ENCODE results near the gene RTL5.

Gene RTL5

GRCh38 chrX:72088761-72089160 is 43.0 kb downstream of the RTL5 start:
- no peak for TF ChIP-seq CTCF (conservative IDR thresholded peaks at IDR 0.05; ENCODE audit: low read length)
- TF ChIP-seq EZH2phosphoT487 (IDR thresholded peaks at IDR 0.05; ENCODE audit: borderline replicate concordance) = no peak
- Histone ChIP-seq H3K36me3 (ENCODE audit: insufficient read depth, low read length) (no peaks in the 10 kb centered on the region), H3K27me3 (ENCODE audit: insufficient read depth, low read length, poor library complexity, severe bottlenecking) (no peaks in the 10 kb centered on the region)

GRCh38 chrX:72086995-72087394 is 44.7 kb downstream of the RTL5 start:
- Histone ChIP-seq H3K79me2 (ENCODE audit: insufficient read depth, low read length) (peaks cover 39% of the 10 kb centered on the region), H2AFZ (ENCODE audit: low read length) (no peak overlapping the region), H3K27me3 (ENCODE audit: insufficient read depth, low read length, poor library complexity, severe bottlenecking) (no peaks in the 10 kb centered on the region), H3K9me3 (ENCODE audit: insufficient read depth, low read depth, low read length) (no peaks in the 10 kb centered on the region), H4K20me1 (ENCODE audit: insufficient read depth, low read length, poor library complexity, severe bottlenecking) (peaks cover 2% of the 10 kb centered on the region), H3K4me3 (ENCODE audit: low read length, poor library complexity, severe bottlenecking) (no peak overlapping the region), H3K9ac (ENCODE audit: low read depth, low read length, poor library complexity, severe bottlenecking) (no peak overlapping the region), H3F3A (ENCODE audit: low read depth) (no peaks in the 10 kb centered on the region), H3K4me1 (ENCODE audit: insufficient read depth, low read length, poor library complexity, severe bottlenecking) (peaks cover 31% of the 10 kb centered on the region), H3K36me3 (ENCODE audit: insufficient read depth, low read length) (no peaks in the 10 kb centered on the region), H3K4me2 (ENCODE audit: low read depth, low read length, poor library complexity, severe bottlenecking) (no peak overlapping the region), H3K9me2 (replicated peaks; ENCODE audit: low read depth, low read length) (no peaks in the 10 kb centered on the region)
- TF ChIP-seq CTCF (conservative IDR thresholded peaks at IDR 0.05; ENCODE audit: low read length) (no peak), EZH2phosphoT487 (IDR thresholded peaks at IDR 0.05; ENCODE audit: borderline replicate concordance) (no peak)

More at GRCh38 chrX:72088761-72089160, 43.0 kb downstream of the RTL5 start:
- Histone ChIP-seq H3K4me2 (ENCODE audit: low read depth, low read length, poor library complexity, severe bottlenecking) (peak overlapping the region; percentile 12), H2AFZ (ENCODE audit: low read length) (no peak overlapping the region), H3K9me3 (ENCODE audit: insufficient read depth, low read depth, low read length) (no peaks in the 10 kb centered on the region), H4K20me1 (ENCODE audit: insufficient read depth, low read length, poor library complexity, severe bottlenecking) (peaks cover 2% of the 10 kb centered on the region), H3K79me2 (ENCODE audit: insufficient read depth, low read length) (peaks cover 22% of the 10 kb centered on the region; the same call in 1 of the 2 replicates), H3K9me2 (replicated peaks; ENCODE audit: low read depth, low read length) (no peaks in the 10 kb centered on the region), H3K4me1 (ENCODE audit: insufficient read depth, low read length, poor library complexity, severe bottlenecking) (peaks cover 17% of the 10 kb centered on the region), H3F3A (ENCODE audit: low read depth) (no peaks in the 10 kb centered on the region), H3K9ac (ENCODE audit: low read depth, low read length, poor library complexity, severe bottlenecking) (no peak overlapping the region), H3K4me3 (ENCODE audit: low read length, poor library complexity, severe bottlenecking) (no peak overlapping the region)

DNA sequence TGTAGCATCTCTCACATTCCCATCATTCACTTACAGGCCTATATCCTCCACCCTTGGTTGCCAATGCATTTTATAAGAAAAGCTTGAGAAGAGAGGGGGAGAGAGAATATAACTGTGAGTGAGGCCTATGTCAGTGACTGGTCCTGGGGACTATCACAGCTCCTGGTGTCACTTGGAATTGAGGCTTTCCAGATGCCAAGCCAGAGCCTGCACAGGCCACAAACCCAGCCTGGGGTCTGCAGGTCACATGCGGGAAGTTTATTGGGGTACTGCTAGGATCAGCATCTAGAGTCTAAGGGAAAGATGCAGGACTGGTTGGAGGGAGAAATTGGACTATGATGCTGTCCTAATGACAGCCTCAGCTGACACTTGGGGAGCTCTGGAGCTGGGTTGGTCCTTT is 47.6 kb downstream of the RTL5 start:
- no peaks in the 10 kb centered on the region for H3K27me3 ChIP-seq (ENCODE audit: insufficient read depth, low read length, poor library complexity, severe bottlenecking)
- H3K79me2 ChIP-seq (ENCODE audit: insufficient read depth, low read length) = peaks cover 68% of the 10 kb centered on the region
- H2AFZ ChIP-seq (ENCODE audit: low read length) = no peak overlapping the region
- peak overlapping the region; percentile 60 for H3K4me2 ChIP-seq (ENCODE audit: low read depth, low read length, poor library complexity, severe bottlenecking)
- no peaks in the 10 kb centered on the region for H3K9me3 ChIP-seq (ENCODE audit: insufficient read depth, low read depth, low read length)
- H3K4me3 ChIP-seq (ENCODE audit: low read length, poor library complexity, severe bottlenecking) = peak overlapping the region; percentile 37
- peaks cover 53% of the 10 kb centered on the region for H3K4me1 ChIP-seq (ENCODE audit: insufficient read depth, low read length, poor library complexity, severe bottlenecking)
- H4K20me1 ChIP-seq (ENCODE audit: insufficient read depth, low read length, poor library complexity, severe bottlenecking) = peaks cover 2% of the 10 kb centered on the region
- no peaks in the 10 kb centered on the region for H3K36me3 ChIP-seq (ENCODE audit: insufficient read depth, low read length)
- TF ChIP-seq CTCF (conservative IDR thresholded peaks at IDR 0.05; ENCODE audit: low read length) = no peak
- no peak for TF ChIP-seq EZH2phosphoT487 (IDR thresholded peaks at IDR 0.05; ENCODE audit: borderline replicate concordance)
- H3F3A ChIP-seq (ENCODE audit: low read depth) = no peaks in the 10 kb centered on the region
- H3K9me2 ChIP-seq (replicated peaks; ENCODE audit: low read depth, low read length) = no peaks in the 10 kb centered on the region
- no peak overlapping the region for H3K9ac ChIP-seq (ENCODE audit: low read depth, low read length, poor library complexity, severe bottlenecking)
